Panc1 (cell line): Measurements from ENCODE around the gene TJAP1.

Experiments used
- POLR2AphosphoS5 ChIP-seq: IDR thresholded peaks from 2 replicates; pipeline ENCODE4 v1.6.1; 2012; ENCODE audit warnings: mild to moderate bottlenecking, low read depth, low read length, moderate library complexity
- TF ChIP-seq, protein P1 (sequence below): fragments of 450-650 bp; IDR thresholded peaks from 2 replicates; pipeline ENCODE4 v1.5.1; 2017; ENCODE audit warnings: mild to moderate bottlenecking

DNA sequence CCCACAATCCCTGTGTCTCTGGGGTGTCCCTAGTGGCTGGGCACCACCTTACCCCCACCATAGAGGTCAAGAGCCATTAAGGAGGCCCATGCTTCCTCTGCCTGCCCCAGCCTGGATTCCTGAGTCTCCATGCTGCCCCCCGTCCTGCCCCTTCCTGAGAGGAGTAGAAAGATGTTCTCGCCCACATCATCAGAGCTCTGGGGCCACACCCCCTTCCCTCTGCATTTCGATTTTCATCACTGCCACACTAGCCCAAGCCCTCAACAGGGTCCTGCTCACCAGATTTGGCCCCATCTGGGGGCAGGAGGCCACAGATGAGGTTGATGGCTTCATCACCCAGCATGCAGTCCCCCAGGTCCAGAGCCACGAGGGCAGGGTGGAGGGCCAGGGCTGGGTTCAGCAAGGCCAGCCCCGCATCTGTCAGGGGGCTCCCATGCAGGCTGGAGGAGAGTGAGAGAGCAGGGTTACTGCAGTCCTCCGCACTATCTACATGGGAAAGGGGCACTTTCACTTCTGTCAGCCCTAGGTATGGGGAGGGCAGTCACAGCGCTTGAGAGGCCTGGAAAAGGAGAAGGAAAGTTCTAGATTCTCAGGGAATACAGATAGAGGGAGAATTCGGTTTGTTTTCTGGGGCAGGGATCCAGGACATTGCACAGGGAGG is 31.2 kb downstream of the TJAP1 start:
- TF ChIP-seq, protein P1, sequence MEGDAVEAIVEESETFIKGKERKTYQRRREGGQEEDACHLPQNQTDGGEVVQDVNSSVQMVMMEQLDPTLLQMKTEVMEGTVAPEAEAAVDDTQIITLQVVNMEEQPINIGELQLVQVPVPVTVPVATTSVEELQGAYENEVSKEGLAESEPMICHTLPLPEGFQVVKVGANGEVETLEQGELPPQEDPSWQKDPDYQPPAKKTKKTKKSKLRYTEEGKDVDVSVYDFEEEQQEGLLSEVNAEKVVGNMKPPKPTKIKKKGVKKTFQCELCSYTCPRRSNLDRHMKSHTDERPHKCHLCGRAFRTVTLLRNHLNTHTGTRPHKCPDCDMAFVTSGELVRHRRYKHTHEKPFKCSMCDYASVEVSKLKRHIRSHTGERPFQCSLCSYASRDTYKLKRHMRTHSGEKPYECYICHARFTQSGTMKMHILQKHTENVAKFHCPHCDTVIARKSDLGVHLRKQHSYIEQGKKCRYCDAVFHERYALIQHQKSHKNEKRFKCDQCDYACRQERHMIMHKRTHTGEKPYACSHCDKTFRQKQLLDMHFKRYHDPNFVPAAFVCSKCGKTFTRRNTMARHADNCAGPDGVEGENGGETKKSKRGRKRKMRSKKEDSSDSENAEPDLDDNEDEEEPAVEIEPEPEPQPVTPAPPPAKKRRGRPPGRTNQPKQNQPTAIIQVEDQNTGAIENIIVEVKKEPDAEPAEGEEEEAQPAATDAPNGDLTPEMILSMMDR, result no peak
- TF ChIP-seq POLR2AphosphoS5, result no peak
